DMS 273 (cell line): ENCODE data around the gene BLID.

Experiments
- DNase-seq: peaks from one replicate; lab custom pipeline; 2025; ENCODE audit not compliant: unreplicated experiment; lab: John Stamatoyannopoulos, UW

The BLID gene

DNA sequence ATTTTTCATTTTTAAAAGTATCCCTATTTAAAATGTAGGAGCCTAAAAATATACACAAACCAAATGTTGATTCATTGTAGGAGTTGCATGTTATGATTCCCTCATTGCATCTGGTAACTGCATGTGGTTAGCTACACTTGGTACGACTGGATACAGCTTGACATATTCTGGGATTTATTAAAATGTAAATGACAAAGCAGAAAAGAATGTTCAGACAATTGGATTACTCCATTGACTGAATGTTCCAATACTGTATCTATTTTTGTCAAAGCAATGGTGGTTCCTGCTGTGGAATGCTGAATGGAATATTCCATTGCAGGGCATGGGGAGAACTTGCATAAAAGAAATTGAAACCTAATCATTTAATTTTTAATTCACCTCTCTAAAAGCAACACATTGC lies 30.8 kb downstream of the BLID start:
- no peak for DNase-seq

DNA sequence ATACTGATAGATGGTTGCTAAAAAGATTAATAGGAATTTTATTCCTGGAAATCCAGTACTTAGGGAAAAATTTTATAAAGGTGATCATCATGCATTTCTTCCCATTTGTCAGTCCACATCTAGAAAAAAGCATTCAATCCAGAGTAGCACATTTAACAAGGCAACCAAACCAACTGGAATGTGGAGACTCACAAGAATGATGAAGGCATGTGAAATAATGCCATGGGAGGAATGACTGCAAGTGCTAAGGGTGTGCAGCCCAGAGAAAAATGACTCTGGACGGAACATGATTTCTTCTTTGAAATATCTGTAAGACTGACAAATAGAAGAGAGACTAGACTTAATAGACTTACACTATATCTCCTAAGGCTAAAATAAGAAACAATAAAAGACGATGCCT lies 33.8 kb downstream of the BLID start:
- DNase-seq = no peak

DNA sequence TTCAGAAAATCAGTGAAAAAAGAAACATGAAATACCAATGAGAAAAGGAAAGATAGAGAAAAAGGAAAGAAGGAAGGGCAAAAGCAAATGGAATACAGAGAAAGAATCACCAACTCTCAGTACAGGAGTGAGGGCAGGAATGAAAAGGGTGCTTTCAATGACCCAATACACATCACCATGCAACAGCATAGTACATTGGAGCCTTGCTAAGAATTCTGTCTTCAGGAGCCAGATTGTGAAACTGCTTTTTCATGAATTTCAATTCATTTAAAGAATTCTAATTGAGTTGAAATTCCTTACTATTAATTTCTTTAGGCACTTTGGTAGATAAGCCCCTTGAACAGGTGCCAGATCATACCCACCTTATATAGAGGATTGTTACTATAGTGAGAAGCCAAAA lies 34.9 kb downstream of the BLID start:
- no peak for DNase-seq

DNA sequence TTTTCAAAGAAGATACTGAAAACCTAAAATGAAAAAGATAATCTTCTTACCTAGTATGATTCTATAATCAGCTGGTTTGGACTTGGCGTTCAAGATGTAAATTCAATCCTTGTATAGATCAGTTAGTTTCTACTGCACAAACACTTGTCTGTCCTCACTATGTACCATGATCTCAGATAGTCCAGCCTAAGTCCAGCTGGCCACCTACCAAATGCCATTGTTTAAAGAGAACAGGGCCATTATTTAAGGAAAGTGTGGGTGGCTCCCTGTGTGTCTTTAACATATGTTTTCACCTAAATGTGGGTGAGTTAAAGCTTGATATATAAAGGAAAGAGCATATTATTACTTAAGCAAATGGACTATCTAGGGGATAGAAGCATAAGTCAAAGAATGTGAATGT lies 38.6 kb downstream of the BLID start:
- no peak for DNase-seq

DNA sequence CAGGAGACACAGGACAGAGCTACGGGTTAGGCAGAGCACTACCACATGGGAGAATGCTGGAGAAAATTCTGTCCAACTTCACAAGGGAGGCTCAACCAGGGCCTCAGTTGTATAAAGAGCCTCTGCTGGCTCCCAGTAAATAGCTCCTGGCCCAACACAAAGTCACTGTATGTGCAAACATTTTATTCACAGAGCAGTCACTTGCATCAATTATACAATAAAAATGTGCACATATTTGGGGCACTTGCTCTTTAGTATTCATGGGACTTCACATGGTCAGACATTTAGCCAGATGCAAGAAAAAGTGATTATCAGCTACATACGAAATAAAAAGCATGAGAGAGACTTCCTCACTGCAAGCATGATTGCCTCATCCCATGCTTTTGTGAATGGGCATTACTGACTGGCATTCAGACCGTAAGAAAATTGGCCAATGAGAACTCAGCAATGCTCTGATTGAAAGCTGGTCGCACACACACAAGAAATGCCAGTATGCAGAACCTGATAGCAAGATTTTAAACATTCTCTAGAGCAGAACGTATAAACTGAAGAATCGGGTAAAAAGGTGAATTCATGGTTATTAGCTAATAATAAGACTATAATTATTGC lies 39.4 kb downstream of the BLID start:
- DNase-seq = no peak

DNA sequence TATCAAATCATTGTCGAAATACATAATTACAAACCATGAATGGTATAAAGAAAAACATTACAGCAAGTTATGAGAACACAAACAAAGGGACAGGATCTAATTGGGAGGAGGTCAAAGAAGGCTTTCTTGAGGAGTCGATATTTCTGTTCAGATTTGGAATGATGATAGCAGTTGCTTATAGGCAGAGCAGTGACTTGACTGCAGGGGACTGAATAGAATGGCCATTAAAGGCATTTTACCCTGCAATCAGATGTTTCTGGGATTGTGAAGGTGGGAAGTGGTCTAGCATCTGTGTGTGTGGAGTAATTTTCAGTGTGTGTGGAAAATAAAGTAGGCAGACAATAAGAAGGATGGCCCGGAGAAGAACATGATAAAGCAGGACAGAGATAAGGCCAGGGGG lies 41.0 kb downstream of the BLID start:
- no peak for DNase-seq

DNA sequence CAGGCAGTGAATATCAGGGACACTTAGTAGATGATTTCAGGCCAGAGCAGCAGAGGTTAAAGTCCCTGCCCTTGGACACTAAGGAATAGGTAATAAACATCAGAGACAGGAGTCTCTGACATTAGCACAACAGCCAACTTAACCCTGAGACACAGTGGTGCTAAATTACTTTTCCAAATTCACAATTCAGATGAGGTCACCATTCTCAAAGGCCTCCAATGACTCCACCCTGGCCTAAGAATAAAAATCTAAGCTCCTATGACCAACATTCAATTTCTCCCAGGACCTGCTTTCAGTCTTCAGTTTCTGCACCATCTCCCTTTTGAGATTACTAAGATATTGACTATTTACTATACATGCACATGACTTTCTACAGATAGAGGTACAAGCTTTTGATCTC lies 42.0 kb downstream of the BLID start:
- DNase-seq = no peak

DNA sequence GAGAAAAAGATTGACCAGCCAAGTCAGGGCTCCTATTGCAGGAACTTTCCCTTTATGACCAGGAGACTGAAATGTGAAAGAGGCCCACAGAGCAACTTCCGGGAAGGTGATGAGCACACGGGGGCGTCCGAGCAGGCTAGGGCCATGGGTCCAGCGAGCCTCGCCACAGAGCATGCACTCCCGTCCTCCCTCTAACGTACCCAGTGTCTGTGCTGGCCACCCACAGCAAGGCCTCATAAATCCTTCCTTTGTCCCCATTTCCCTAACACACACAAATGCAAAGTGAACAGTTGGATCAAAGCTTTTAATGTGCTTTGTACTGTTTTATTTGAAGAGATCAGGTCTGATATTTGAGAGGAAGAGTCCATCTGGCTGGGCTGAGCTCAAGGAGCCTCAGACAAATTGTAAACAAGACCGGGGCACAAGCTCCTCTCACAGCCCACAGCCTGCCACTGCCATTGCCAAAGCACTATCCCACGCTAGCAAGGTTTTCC lies 44.3 kb downstream of the BLID start:
- no peak for DNase-seq

DNA sequence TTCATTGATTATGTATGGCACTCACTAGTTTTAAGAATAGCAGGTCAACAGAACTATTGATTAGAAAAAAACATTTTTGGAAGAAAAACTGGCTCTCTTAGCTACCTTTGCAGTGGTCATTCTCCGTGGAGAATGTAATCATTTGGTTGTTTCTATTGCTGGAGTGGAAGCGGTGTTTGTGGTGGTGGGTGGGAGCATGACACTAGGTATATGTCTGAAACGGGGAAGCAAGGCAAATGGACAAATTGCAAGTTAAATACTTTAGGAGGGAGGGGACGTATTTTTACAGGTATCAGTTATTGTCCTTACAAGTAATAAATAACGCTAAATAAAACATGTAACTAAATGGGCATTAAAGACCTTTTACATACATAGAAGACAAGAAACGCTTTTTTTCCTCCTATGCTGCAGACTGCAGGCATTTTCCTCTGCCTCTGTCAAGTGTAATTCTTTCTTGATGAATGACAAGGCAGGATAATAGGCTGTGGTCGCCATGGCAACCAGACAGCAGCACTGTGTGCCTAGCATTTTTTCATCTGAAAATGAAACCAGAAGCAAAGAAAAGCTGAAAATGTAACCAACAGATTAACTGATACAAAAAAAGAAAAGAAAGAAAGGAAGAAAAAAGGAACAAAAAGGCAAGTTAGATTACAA lies 46.2 kb downstream of the BLID start:
- DNase-seq = peak; percentile 56

DNA sequence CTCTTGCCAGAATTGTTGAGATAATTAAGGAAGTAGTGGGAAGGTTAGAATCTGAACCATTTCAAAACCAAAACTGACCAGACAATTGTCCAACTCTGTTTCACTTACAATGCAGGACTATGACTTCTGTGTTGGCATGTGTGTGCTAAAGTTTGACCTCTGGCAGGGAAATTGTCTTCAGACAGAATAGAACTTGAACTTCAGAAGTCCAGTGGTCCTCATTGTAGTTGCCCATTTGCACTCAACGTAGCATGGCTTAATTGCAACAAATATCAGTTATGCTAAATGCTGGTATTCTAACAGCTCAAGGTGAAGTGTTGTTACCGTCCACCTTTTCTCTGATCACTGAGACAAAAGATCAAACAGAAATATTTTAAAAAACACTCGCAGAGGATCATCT lies 47.2 kb downstream of the BLID start:
- no peak for DNase-seq

DNA sequence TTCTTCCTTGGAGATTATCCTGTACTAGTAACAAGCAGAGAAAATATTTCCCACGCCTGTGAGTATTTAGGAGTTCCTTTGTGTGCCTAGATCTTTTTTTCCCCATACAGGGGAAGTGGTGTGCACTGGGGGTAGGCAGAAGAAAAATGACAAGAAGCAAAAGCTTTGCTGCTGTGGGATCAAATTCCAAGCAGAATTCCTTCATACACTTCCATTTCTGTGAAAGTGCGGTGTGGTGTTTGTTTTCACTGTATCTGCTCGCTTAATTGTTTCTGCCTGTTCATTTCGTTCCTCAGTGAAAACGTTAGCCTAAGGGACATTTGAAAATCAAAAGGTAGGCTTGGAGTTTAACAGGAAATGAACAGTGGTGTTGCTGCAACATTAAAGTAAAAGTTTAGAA lies 47.9 kb downstream of the BLID start:
- DNase-seq = no peak
